Keratinocyte (primary cell): ENCODE data around the gene SKOR2. TPM values are rescaled to one million over a fixed set of nuclear protein-coding genes. Genes with fewer than 3 reads are reported as not detected.

Source experiments
- DNase-seq: peaks from one replicate; pipeline ENCODE4 v3.0.0-alpha.2; 2011; ENCODE audit warnings: low read depth, missing footprints, low spot score
- FAIRE-seq: peaks from 2 replicates; lab custom pipeline; 2011; peaks lifted over from hg19 to GRCh38; lab: Jason Lieb, UNC
- H2AFZ ChIP-seq: 2 replicates; pipeline ENCODE4 v1.6.0; 2012; ENCODE audit warnings: low read length, control low read depth, inconsistent platforms; ENCODE audit not compliant: control insufficient read depth
- H3K27ac ChIP-seq: 2 replicates; pipeline ENCODE4 v1.5.1; 2011; ENCODE audit warnings: low read length; ENCODE audit not compliant: control insufficient read depth, insufficient read depth
- H3K27me3 ChIP-seq: 3 replicates; pipeline ENCODE4 v1.6.0; 2011; ENCODE audit warnings: low read length; ENCODE audit not compliant: control insufficient read depth, insufficient read depth; ENCODE audit errors: extremely low read depth
- H3K36me3 ChIP-seq, 2 experiments: 2 replicates in 1 of 2; 3 replicates in 1 of 2; pipeline ENCODE4 v1.5.1; 2011; ENCODE audit warnings: low read length in 2 of 2, mild to moderate bottlenecking in 1 of 2; ENCODE audit not compliant: control insufficient read depth in 2 of 2, insufficient read depth in 2 of 2; ENCODE audit errors: extremely low read depth in 1 of 2
- H3K4me1 ChIP-seq: 3 replicates; pipeline ENCODE4 v1.5.1; 2011; ENCODE audit warnings: low read length; ENCODE audit not compliant: control insufficient read depth, insufficient read depth; ENCODE audit errors: extremely low read depth
- H3K4me2 ChIP-seq: 3 replicates; pipeline ENCODE4 v1.6.0; 2011; ENCODE audit warnings: low read depth, low read length; ENCODE audit not compliant: control insufficient read depth, insufficient read depth; ENCODE audit errors: extremely low read depth
- H3K4me3 ChIP-seq, 3 experiments: fragments of 200-600 bp in 1 of 3; sonication (generic) in 1 of 3; 2 replicates in 2 of 3; 3 replicates in 1 of 3; pipeline ENCODE4 v1.5.1; 2011 to 2016; ENCODE audit warnings: low read length in 3 of 3, mild to moderate bottlenecking in 3 of 3, control low read depth in 2 of 3, inconsistent platforms in 1 of 3, low read depth in 1 of 3, mixed read lengths in 1 of 3, mixed run types in 1 of 3, moderate library complexity in 1 of 3; ENCODE audit not compliant: control insufficient read depth in 2 of 3, insufficient read depth in 2 of 3; ENCODE audit errors: extremely low read depth in 1 of 3
- H3K79me2 ChIP-seq: 2 replicates; pipeline ENCODE4 v1.6.0; 2012; ENCODE audit warnings: low read length; ENCODE audit not compliant: control insufficient read depth, insufficient read depth
- H3K9ac ChIP-seq: 3 replicates; pipeline ENCODE4 v1.6.0; 2011; ENCODE audit warnings: low read length; ENCODE audit not compliant: control insufficient read depth, insufficient read depth; ENCODE audit errors: extremely low read depth
- H3K9me1 ChIP-seq: 3 replicates; pipeline ENCODE4 v1.6.0; 2011; ENCODE audit warnings: low read length; ENCODE audit not compliant: control insufficient read depth, insufficient read depth; ENCODE audit errors: extremely low read depth
- H3K9me3 ChIP-seq: 2 replicates; pipeline ENCODE4 v1.5.1; 2012; ENCODE audit warnings: low read depth, low read length; ENCODE audit not compliant: control insufficient read depth
- H4K20me1 ChIP-seq: 3 replicates; pipeline ENCODE4 v1.6.0; 2011; ENCODE audit warnings: low read length; ENCODE audit not compliant: control insufficient read depth, insufficient read depth; ENCODE audit errors: extremely low read depth
- CTCF ChIP-seq, 3 experiments: IDR thresholded peaks in 1 of 3; conservative IDR thresholded peaks in 1 of 3; optimal IDR thresholded peaks in 1 of 3; 2 replicates in 2 of 3; 3 replicates in 1 of 3; pipeline versions ENCODE3 to v1.5.1; 2011; ENCODE audit warnings: low read length in 3 of 3, mild to moderate bottlenecking in 3 of 3, moderate library complexity in 2 of 3, control low read depth in 1 of 3, inconsistent platforms in 1 of 3; ENCODE audit not compliant: insufficient read depth in 2 of 3; ENCODE audit errors: extremely low read depth in 1 of 3
- EZH2 ChIP-seq: IDR thresholded peaks from one replicate; pipeline ENCODE4 v1.6.1; 2012; ENCODE audit warnings: inconsistent platforms, mild to moderate bottlenecking, low read length, moderate library complexity
- dilution Hi-C: fragments of 300-500 bp; cut with MboI; formaldehyde crosslinking; loops from one replicate; pipeline ENCODE4 v1.7.0; 2020; ENCODE audit warnings: low sequenced_read_pairs; ENCODE audit not compliant: extremely low pct_ligation_motif_present
- polyA plus RNA-seq, 5 experiments: library from polyadenylated mRNA; depleted of rRNA in 3 of 5; stranded (reverse) in 3 of 5; stranded (forward) in 1 of 5; unstranded in 1 of 5; fragments of >200 nt; gene quantifications; 1 replicate in 1 of 5; 2 replicates in 3 of 5; 3 replicates in 1 of 5; pipeline versions ENCODE4 v1.2.1 to v1.2.3, GENCODE V29; 2011 to 2012; ENCODE audit warnings: missing spikeins in 2 of 5, low read depth in 1 of 5, low replicate concordance in 1 of 5

SKOR2 gene
- polyA plus RNA-seq, 1 donor (not counting 4 experiments of a cell fraction or from before 2014, with no cell fraction given) = not detected

DNA sequence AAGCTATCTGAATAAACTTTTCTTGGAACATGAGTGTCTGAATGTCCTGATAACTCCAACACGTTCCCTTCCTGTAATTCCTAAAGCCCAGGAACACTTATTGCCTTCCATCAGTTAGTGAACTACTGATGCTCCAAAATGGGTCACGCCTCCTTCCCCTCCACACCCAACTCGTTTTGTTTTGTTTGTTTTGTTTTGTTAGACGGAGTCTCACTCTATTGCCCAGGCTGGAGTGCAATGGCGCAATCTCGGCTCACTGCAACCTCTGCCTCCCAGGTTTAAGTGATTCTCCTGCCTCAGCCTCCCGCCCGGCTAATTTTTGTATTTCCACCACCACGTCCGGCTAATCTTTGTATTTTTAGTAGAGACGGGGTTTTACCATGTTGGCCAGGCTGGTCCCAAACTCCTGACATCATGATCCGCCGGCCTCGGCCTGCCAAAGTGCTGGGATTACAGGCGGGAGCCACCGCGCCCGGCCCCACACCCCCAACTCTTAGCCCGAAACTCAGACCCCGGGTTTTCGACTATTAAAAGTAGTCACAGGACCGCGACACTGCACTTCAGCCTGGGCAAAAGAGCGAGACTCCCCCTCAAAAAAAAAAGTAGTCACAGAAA is 76.1 kb downstream of the SKOR2 start:
- dilution Hi-C loops = no loop called here
- DNase-seq (no peak), FAIRE-seq (peak; percentile 56)
- Histone ChIP-seq H3K4me1 (peaks cover 16% of the 10 kb centered on the region), H3K9me3 (no peaks in the 10 kb centered on the region), H4K20me1 (peaks cover 5% of the 10 kb centered on the region), H3K27me3 (no peaks in the 10 kb centered on the region), H3K9me1 (no peaks in the 10 kb centered on the region), H3K4me3 (peak overlapping the region; percentile 89 to 97 (median 89)), H3K27ac (peak overlapping the region; percentile 82), H3K79me2 (peaks cover 54% of the 10 kb centered on the region), H2AFZ (peak overlapping the region; percentile 89), H3K4me2 (peak overlapping the region; percentile 94), H3K36me3 (no peaks in the 10 kb centered on the region), H3K9ac (peak overlapping the region; percentile 95)
- no peak for TF ChIP-seq EZH2
- TF ChIP-seq CTCF (optimal IDR thresholded peaks at IDR 0.05 in 1 of 3, IDR thresholded peaks at IDR 0.05 in 1 of 3, conservative IDR thresholded peaks at IDR 0.05 in 1 of 3; ENCODE audit: extremely low read depth in 1 of 3, insufficient read depth in 2 of 3, low read length in 3 of 3) = no peak

- peak overlapping the region; percentile 94 for H3K4me2 ChIP-seq
- H3K79me2 ChIP-seq = peaks cover 56% of the 10 kb centered on the region
- peak overlapping the region; percentile 95 for H3K9ac ChIP-seq
- TF ChIP-seq CTCF (optimal IDR thresholded peaks at IDR 0.05 in 1 of 3, IDR thresholded peaks at IDR 0.05 in 1 of 3, conservative IDR thresholded peaks at IDR 0.05 in 1 of 3; ENCODE audit: extremely low read depth in 1 of 3, insufficient read depth in 2 of 3, low read length in 3 of 3) = no peak
- no peak for TF ChIP-seq EZH2
- peak overlapping the region; percentile 89 for H2AFZ ChIP-seq
- peak overlapping the region; percentile 82 for H3K27ac ChIP-seq
- no peaks in the 10 kb centered on the region for H3K27me3 ChIP-seq
- peaks cover 5% of the 10 kb centered on the region for H4K20me1 ChIP-seq
- dilution Hi-C loops = no loop called here
- H3K9me3 ChIP-seq = no peaks in the 10 kb centered on the region
- H3K36me3 ChIP-seq = no peaks in the 10 kb centered on the region
- no peaks in the 10 kb centered on the region for H3K9me1 ChIP-seq
- H3K4me1 ChIP-seq = peaks cover 16% of the 10 kb centered on the region
- H3K4me3 ChIP-seq = peak overlapping the region; percentile 89 to 97 (median 89)
- peak; percentile 34 for FAIRE-seq
- no peak for DNase-seq
Observed at GRCh38 chr18:47174545-47175116, 76.8 kb downstream of the SKOR2 start.
